HG03066 (cell line): ENCODE data around the gene ERMP1.
"Not testable (repeated sequence)": the region's sequence is repeated elsewhere in the genome, so short reads cannot be mapped to it uniquely, and the experiment has no call there.

ENCODE experiments used
- ATAC-seq: cut with Tn5 transposase; IDR thresholded peaks from one replicate; pipeline ENCODE4 v1.9.1; 2021; ENCODE audit warnings: low read depth; ENCODE audit not compliant: unreplicated experiment

ERMP1 gene, protein sequence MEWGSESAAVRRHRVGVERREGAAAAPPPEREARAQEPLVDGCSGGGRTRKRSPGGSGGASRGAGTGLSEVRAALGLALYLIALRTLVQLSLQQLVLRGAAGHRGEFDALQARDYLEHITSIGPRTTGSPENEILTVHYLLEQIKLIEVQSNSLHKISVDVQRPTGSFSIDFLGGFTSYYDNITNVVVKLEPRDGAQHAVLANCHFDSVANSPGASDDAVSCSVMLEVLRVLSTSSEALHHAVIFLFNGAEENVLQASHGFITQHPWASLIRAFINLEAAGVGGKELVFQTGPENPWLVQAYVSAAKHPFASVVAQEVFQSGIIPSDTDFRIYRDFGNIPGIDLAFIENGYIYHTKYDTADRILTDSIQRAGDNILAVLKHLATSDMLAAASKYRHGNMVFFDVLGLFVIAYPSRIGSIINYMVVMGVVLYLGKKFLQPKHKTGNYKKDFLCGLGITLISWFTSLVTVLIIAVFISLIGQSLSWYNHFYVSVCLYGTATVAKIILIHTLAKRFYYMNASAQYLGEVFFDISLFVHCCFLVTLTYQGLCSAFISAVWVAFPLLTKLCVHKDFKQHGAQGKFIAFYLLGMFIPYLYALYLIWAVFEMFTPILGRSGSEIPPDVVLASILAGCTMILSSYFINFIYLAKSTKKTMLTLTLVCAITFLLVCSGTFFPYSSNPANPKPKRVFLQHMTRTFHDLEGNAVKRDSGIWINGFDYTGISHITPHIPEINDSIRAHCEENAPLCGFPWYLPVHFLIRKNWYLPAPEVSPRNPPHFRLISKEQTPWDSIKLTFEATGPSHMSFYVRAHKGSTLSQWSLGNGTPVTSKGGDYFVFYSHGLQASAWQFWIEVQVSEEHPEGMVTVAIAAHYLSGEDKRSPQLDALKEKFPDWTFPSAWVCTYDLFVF

DNA sequence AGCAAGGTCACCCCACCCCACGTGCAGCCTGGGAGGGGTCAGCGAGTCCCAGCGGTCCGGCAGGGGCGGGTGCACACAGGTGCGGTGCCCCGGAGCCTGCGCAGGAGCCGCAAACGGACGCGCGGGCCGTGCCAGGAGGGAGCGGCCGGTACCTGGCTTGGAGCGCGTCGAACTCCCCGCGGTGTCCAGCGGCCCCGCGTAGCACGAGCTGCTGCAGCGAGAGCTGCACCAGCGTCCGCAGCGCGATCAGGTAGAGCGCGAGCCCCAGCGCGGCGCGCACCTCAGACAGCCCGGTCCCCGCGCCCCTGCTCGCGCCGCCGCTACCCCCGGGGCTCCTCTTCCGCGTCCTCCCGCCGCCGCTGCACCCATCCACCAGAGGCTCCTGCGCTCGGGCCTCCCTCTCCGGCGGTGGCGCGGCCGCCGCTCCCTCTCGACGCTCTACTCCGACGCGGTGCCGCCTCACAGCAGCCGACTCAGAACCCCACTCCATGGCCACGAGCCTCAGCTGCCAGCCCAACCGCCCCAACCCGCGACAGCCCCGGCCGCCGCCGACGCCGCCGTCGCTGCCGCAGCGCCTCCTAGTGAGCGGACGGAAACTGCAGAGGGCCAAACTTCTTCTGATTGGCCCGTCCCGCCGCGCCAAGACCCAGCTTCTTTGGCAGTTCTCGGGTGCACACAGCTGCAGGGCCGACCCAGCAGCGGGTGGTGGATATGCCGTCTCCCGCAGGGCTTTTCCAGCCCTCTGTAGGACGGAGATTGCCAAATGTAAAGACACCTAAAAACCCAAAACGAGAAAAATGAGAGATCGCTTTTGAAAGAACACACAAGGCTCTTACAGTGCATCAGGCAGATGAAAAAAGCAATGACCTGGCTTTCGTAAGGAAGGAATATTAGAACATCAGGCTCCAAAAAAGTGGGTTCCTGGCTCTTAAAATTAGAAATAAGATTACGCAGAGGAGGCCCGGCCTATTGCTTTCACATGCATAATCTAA, at the start of gene ERMP1:
ERMP1 (minus strand) TSS at position 580 of the 992 bp plus-strand sequence; CDS start at position 490, 90 bp downstream.
- peak; percentile 80 for ATAC-seq

DNA sequence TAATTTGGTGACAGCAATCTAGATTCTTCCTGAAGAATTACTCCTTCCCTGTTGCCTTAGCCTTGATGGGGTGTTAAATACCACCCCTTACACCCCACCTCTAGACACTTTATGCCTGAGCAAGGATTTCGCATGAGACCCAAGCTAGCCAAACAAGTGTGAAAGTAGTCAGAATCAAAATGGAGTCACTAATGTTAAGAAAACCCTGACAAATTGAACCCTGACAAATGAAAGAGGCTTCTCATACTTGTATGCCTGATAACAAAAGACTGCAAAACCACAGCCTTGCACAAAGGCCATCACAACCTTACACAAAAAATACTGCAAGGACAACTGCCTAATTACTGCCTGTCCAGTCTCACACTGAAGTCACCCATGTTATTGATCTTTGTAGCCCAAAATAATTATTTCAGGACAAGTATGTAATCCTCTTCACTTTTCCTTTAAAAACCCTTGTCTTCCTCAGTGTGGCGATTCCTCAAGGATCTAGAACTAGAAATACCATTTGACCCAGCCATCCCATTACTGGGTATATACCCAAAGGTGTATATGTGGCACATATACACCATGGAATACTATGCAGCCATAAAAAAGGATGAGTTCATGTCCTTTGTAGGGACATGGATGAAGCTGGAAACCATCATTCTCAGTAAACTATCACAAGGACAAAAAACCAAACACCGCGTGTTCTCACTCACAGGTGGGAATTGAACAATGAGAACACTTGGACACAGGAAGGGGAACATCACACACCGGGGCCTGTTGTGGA, 49.5 kb upstream of the ERMP1 start:
- not testable (repeated sequence) for ATAC-seq

DNA sequence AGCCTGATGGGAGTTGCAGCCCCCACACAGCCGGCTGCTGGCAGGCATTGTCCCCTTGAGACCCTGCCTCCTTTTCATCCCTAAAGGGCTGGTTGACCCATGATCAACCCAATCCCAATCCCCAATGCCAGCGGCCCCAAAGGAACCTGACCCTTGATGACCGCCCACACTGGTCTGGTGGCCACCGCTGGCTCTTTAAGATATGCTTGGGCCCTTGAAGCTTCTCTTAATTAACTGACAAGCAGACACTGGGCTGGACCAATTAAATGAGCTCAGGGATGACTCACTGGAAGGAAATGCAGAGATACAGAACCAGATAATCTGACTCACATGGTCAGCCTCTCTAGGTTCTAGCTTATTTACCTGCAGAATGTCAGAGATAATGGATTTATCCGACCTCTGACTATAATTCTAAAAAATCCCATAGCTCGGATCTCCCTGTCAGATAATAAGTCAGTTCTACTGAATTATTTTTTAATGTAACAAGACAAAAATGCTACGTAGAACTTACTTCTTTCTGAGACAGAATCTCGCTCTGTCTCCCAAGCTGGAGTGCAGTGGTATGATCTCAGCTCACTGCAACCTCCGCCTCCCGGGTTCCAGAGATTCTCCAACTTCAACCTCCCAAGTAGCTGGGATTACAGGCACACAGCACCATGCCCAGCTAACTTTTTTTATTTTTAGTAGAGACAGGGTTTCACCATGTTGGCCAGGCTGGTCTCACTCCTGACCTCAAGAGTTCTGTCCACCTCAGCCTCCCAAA, 46.7 kb upstream of the ERMP1 start:
- no peak for ATAC-seq

DNA sequence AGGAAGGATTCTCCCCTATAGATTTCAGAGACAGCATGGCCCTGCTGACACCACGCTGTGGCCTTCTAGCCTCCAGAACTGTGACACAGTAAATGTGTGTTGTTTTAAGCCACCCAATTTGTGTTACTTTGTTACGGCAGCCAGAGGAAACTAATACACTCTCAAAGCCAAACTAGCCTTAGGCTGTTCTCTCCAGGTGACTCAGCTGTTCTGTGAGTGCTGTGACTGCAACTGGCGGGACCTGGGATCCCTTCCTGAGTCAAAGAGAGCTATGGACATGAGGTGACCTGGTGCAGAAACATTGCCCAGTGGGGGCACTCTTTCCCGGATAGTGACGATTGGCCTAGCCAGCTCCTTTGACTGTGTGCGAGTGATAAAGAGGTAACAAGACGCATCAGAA, 43.8 kb upstream of the ERMP1 start:
- no peak for ATAC-seq

DNA sequence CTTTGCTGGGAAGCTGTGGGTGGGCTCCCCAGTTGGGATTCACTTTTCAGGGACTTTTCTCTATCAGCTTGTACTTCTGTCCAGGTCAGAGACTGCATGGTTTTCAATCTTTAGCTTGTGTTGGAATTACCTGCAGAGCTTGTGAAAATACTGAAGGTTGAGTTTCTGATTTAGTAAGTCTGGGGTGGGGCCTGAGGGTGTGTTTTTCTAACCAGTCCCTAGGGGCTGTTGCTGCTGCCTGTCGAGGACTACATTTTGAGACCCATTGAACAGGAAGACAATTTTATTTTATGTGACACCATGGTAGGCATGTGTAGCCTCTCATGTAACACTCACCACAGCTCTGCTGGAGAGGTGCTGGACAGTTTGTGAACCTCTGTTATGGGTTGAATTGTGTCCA, 43.1 kb upstream of the ERMP1 start:
- no peak for ATAC-seq

DNA sequence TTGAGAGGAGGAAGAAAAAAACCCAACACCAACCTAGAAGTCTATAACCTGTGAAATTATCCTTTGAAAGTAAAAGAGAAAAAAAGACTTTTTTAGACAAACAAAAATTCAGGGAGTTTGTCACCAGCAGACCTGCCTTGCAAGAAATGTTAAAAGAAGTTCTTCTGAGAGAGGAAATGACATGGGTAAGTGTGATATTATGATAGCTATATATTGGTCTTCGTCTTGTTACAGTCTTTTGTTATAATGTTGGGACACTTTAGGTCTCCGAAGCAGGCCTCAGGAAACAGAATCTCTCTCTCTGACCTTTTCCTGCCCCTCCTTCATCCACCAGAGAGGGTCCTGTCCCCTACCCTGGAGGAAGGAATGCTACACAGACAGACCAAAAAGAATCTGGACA, 41.1 kb upstream of the ERMP1 start:
- ATAC-seq, result no peak

DNA sequence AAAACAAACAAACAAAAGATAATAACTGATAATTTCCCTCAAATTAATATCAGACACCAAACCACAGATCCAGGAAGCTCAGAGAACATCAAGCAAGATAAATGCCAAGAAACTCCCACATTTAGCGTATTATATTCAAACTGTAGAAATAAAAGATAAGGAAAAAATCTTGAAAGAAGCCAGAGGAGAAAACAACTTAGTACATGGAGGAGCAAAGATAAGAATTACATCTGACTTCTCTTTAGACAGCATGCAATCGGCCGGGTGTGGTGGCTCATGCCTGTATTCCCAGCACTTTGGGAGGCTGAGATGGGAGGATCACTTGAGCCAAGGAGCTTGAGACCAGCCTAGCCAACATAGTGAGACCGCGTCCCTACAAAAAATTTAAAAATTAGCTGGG, 40.5 kb upstream of the ERMP1 start:
- no peak for ATAC-seq

DNA sequence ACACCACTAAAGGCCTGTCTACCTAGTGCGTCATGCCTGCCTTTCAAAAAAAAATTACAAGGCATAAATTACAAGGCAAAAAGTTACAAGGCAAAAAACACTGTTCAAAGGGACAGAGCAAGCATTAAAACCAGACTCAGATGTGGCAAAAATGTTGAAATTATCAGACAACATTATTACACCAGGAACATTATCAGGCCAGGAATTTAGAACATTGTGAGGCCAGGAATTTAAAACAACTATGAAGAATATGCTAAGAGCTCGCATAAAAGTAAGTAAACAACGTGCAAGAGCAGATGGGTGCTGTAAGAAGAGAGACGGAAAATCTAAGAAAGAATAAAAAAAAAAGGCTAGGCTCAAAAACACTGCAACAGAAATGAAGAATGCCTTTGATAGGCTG, 39.6 kb upstream of the ERMP1 start:
- ATAC-seq, result no peak

DNA sequence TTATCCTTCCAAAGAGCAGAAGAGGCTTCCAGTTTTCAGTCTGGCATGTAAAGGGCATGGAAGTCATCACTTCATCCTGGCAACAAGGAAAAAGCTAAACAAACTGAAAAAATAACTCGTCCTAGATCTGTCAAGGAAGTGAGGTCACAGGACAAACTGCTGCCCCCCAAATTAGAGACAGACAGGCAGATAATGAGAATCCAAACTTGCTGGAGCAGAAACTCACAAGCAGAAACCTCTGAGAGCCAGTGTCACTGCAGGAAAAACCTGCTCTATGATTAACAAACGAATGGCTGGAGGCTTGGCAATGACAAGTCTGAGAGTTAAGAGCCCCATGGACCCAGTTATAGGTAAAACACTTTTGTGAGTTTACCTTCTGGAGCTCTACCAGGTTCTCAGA, 38.9 kb upstream of the ERMP1 start:
- ATAC-seq, result no peak

DNA sequence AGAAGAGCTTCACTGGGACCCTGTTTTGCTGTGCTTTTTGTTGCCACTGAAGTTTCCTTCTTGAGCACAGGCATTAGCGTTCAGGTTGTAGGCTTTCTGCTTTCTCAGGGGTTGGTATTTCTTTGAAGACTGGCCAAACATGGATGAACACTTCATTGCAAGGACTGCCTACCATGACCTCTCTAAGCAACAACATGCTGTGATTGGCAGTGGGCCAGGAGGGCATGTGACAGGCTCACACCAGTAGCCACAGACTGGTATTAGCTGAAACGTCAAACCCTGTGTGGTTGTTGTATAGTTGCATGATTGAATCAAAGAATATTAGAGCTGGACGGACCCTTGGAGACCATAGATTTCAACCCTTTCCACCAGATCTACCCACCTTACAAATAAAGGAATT, 37.8 kb upstream of the ERMP1 start:
- no peak for ATAC-seq

DNA sequence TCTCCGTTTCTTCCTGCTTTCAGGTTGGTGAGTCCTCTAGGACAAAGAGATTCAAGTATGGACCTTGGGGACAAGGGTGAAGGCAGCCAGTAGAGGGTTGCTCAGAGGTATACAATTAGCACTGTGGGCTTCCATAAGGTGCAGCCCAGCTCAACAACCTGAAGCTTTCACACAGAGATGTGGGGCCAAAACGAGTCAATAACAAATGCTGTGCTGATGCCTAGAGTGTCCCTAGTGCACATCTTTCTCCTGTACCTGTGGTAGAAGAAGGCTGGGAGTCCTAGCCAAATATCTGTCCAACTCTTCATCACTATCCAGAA, 37.1 kb upstream of the ERMP1 start:
- no peak for ATAC-seq

DNA sequence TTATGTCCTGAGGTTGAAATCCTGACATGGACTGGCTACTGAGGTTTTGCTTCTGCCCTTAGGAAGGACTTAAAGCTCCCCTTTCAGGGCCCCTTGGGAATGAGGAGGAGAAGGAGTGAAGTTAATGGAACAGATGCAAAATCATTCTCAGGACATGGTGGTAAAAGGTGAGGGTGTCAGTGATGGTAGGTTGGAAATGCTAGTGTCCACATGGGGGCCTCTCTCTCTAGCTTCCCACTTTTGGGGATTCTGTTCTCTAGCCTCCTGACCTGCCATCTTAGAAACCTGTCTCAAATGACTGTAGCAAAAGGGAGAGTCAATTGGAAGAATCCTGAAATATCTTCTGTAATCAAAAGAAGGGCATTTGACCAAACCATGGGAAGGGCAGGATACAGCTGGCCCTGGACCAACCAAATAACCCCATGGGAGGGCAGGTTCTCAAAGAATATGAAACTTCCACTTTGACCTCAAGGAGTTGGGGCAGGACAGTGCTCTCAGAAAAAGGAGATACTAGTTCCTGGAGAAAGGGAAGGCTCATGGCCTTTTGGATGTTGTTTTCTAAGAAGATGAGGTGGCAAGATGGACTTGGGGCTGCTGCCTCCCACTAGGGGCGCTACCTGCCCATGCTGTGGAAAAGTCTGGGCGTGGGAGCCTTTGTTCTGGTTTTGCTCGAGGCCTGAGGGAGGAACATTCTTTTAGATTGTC, 36.5 kb upstream of the ERMP1 start:
- ATAC-seq, result no peak

DNA sequence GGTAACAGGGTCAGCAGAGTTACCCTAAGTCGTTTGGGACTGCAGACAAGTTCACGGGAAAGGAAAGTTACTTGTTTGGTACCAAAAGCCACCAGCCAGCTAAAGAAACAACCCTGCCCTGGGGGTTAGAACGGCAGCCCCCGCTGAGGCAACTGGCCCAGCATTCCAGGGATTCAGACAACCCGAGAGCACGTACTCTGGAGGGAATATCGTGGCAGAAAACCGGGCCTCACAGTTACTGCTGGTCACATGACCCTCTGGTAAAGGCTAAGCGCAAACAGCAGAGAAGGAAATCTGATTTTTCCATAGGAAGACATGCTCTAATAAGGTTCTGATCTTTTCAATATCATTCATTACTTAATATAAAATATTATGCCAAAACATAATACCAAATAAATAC, 35.3 kb upstream of the ERMP1 start:
- no peak for ATAC-seq

DNA sequence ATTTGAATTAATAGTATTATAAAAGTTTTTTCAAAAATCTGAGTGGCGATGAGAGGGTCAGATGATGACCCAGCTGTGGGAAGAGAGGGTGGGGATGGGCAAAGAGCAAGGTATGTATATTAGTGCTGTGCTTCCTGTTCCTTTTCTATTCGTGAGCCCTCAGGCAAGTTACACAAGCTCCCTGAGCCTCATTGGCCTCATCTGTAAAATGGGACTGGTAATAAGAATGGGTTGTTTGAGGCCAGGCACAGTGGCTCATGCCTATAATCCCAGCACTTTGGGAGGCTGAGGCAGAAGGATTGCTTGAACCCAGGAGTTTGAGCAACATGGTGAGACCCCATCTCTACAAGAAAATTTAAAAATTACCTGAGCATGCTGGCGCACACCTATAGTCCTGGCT, 33.8 kb upstream of the ERMP1 start:
- ATAC-seq, result no peak

DNA sequence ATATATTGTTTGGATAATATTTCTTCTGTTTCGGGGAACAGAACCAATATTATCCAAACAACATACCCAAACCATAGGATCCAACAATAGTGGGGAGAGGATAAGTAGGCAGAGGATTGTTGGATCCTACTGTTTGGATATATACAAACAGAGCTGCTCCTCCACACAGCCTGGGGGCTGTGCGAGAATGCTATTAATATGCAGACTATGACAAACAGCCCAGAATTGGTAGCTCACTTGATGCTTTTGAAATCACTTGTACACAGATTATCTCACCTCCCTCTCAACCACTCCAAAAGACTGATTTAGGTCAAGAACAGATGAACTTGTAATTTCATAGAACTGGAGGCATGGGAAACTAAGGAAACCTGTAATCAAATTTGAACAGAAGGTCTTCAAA, 33.4 kb upstream of the ERMP1 start:
- no peak for ATAC-seq

DNA sequence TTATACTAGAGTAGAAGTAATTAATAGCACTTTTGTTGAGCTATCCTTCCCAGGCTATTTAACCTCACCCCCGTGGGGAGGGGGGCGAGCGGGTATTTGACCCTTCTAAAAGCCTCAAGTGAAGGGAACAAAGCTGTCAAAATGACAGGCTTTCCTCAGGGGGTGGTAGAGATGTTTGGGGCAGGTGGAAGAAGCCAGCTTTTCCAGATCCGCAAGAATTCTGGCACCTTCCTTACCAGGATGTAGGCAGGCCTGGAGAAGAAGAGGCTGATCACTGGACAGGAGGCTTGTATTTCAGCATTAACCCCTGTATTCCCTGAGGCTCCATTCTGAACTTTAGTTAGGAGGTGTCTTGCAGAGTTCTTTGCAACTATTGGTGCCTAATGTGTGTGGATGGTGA, 31.5 kb upstream of the ERMP1 start:
- no peak for ATAC-seq

DNA sequence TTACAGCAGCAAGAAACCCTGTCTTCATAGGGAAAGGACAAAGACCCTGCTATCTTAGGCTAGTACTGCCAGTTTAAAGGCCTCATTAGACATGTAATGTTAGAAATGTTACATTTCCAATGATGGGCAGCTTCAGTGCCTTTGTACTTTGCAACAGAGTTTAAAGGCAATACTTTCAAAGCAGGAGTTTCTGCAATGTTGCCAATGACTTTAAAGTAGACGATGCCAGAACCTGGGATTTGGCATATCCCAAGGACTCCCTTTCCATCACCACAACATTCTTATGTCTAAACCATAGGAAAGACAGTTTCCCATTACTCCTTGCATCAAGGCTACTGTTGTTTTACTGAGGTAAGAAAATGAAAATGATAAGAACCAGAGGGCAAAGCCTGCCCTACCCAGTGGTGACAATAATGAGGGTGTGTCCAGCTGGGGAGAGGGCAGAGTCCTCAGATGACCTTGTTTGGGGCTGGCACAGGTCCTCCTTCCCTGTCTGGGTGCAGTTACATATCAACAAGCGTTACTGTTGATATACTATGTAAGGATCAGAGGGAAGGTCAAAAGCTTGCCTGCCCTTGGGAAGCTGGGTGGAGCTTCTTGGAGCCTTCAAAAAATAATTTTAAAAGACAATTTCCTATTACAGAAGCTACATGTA, 30.3 kb upstream of the ERMP1 start:
- ATAC-seq, result no peak

DNA sequence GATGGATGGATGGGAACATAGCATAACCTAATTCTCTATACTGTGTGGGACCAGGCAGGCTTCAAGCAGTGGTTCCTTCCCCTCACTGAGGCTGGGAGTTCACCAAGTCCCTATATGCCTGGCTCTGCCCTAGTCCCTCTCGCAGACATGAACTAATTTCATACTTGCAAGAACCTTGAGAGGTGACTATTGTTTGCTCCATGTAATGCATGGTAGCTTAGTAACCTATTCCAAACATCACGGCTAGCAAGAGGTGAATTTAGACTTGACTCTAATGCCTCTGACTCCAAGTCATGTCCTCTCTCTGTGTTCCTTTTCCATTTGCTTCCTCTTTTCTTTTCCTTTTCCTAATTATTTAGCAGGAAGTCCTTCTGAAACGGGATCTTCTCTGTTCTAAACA, 25.9 kb upstream of the ERMP1 start:
- ATAC-seq, result no peak
